Breast epithelium (tissue), 3 donors: ENCODE measurements around the gene KRABD2.

ENCODE experiments used
- POLR2A ChIP-seq: fragments of 450-650 bp; IDR thresholded peaks from one replicate; pipeline ENCODE4 v1.6.1; 2016; ENCODE audit warnings: antibody characterized with exemption, mild to moderate bottlenecking, moderate library complexity
- POLR2AphosphoS5 ChIP-seq, 3 donors: sonication (generic); formaldehyde crosslinking; IDR thresholded peaks; one replicate each; pipeline ENCODE4 v1.6.1; 2017; ENCODE audit warnings: antibody characterized with exemption in 3 of 3
- TF ChIP-seq, protein P1 (sequence below), 3 donors: fragments of 450-650 bp; IDR thresholded peaks; one replicate each; pipeline ENCODE4 v1.5.1; 2016 to 2017; ENCODE audit warnings: antibody characterized with exemption in 3 of 3, mild to moderate bottlenecking in 3 of 3, moderate library complexity in 3 of 3

DNA sequence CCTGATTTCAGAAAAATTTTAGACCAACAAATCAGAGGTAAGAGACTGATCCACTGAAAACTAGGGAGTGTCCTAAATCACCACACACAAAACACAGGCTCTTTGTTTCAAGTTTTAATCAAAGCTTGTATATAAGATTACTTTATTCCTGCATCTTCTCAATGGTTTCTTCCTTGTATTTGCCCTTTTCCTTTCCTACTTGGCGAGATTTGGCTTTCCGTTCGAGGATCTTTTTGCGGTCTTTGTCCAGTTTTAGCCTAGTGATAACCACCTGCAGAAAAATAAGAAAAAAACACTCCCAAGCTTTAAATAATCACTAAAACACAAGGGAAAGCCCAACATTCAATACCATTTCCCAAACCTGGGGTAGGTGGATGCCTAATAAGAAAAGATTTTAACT is 918 bp upstream of the KRABD2 start:
- TF ChIP-seq, protein P1, sequence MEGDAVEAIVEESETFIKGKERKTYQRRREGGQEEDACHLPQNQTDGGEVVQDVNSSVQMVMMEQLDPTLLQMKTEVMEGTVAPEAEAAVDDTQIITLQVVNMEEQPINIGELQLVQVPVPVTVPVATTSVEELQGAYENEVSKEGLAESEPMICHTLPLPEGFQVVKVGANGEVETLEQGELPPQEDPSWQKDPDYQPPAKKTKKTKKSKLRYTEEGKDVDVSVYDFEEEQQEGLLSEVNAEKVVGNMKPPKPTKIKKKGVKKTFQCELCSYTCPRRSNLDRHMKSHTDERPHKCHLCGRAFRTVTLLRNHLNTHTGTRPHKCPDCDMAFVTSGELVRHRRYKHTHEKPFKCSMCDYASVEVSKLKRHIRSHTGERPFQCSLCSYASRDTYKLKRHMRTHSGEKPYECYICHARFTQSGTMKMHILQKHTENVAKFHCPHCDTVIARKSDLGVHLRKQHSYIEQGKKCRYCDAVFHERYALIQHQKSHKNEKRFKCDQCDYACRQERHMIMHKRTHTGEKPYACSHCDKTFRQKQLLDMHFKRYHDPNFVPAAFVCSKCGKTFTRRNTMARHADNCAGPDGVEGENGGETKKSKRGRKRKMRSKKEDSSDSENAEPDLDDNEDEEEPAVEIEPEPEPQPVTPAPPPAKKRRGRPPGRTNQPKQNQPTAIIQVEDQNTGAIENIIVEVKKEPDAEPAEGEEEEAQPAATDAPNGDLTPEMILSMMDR (IDR thresholded peaks at IDR 0.05) = no peak
- TF ChIP-seq POLR2AphosphoS5 (IDR thresholded peaks at IDR 0.05) (no peak), POLR2A (no peak)
